KOPT-K1 (cell line): Measurements from ENCODE around the gene CLEC16A.

Experiments used
- H3K27ac ChIP-seq: fragments of 200-600 bp; sonication (generic); 2 replicates; pipeline ENCODE4 v1.5.1; 2016; ENCODE audit warnings: antibody characterized with exemption, mild to moderate bottlenecking, low read depth, low read length; ENCODE audit not compliant: poor library complexity, severe bottlenecking
- H3K36me3 ChIP-seq: fragments of 200-600 bp; sonication (generic); 2 replicates; pipeline ENCODE4 v1.5.1; 2017; ENCODE audit warnings: antibody characterized with exemption, mild to moderate bottlenecking, low read length, moderate library complexity; ENCODE audit not compliant: insufficient read depth
- H3K9me3 ChIP-seq: fragments of 200-600 bp; sonication (generic); 2 replicates; pipeline ENCODE4 v1.5.1; 2017; ENCODE audit warnings: antibody characterized with exemption, low read length, mild to moderate bottlenecking; ENCODE audit not compliant: insufficient read depth, poor library complexity, severe bottlenecking

CLEC16A gene

DNA sequence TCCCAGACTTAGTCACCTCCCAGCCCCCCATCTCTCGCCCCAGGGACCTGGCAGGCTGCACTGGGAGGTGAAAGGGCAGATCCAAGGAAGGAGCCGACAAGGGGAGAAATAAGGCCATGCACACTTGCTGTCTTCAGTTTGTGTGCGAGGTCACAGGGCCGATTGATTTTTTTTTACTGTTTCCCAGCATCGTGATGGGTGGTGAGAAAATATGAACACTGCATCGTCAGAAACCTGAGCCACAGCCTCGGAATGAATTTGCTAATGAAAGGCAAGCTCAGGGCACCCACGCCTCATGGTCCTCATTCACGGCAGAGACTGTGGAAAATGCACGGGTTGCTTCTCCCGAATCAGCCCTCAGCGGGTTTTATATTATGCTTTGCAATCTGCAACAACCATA is 213.7 kb downstream of the CLEC16A start:
- Histone ChIP-seq H3K9me3 (peaks cover 5% of the 10 kb centered on the region), H3K27ac (peak overlapping the region; percentile 67), H3K36me3 (no peaks in the 10 kb centered on the region)

- peaks cover 5% of the 10 kb centered on the region for H3K9me3 ChIP-seq
- H3K36me3 ChIP-seq, result no peaks in the 10 kb centered on the region
- H3K27ac ChIP-seq, result peak overlapping the region; percentile 67
Measured at GRCh38 chr16:11159282-11159681, 214.9 kb downstream of the CLEC16A start.

DNA sequence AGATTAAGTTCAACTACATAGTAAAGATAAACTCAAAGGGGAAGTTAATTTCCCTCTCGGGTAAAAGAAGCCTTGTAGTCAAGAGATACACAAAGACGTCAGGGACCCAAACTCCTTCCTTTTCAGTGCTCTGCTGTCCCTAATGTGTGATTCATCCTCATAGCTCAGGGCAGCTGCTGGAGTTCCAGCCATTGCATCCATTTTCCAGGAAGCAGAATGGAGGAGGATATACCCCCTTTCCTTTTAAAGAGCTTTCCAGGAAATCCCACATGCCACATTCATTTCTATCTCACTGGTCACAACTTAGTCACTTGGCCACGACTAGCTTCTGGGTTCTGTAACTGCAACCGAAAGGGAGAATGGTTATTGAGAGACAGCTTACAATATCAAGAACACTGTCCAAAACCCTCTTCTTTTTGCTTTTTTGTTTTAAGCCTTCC is 216.3 kb downstream of the CLEC16A start:
- Histone ChIP-seq H3K27ac (peak overlapping the region; percentile 24), H3K9me3 (peaks cover 5% of the 10 kb centered on the region)

GRCh38 chr16:11161439-11161838 is 217.1 kb downstream of the CLEC16A start:
- H3K36me3 ChIP-seq, result peaks cover 3% of the 10 kb centered on the region; the same call in 1 of the 2 replicates
- H3K27ac ChIP-seq, result peak overlapping the region; percentile 24
- H3K9me3 ChIP-seq, result peaks cover 5% of the 10 kb centered on the region

More for the DNA sequence above, 216.3 kb downstream of the CLEC16A start:
- H3K36me3 ChIP-seq, result no peaks in the 10 kb centered on the region

- H3K36me3 ChIP-seq, result peaks cover 8% of the 10 kb centered on the region; the same call in 1 of the 2 replicates
- peak overlapping the region; percentile 24 for H3K27ac ChIP-seq
- H3K9me3 ChIP-seq, result peaks cover 5% of the 10 kb centered on the region
Measured at GRCh38 chr16:11161974-11162373, 217.6 kb downstream of the CLEC16A start.

- Histone ChIP-seq H3K27ac (peak overlapping the region; percentile 26), H3K9me3 (peaks cover 5% of the 10 kb centered on the region), H3K36me3 (peaks cover 16% of the 10 kb centered on the region; the same call in 1 of the 2 replicates)
Measured at GRCh38 chr16:11162586-11163268, 218.4 kb downstream of the CLEC16A start.

- peaks cover 21% of the 10 kb centered on the region; the same call in 1 of the 2 replicates for H3K36me3 ChIP-seq
- H3K27ac ChIP-seq, result no peak overlapping the region
- peaks cover 5% of the 10 kb centered on the region for H3K9me3 ChIP-seq
Measured at GRCh38 chr16:11163761-11164261, 219.4 kb downstream of the CLEC16A start.

DNA sequence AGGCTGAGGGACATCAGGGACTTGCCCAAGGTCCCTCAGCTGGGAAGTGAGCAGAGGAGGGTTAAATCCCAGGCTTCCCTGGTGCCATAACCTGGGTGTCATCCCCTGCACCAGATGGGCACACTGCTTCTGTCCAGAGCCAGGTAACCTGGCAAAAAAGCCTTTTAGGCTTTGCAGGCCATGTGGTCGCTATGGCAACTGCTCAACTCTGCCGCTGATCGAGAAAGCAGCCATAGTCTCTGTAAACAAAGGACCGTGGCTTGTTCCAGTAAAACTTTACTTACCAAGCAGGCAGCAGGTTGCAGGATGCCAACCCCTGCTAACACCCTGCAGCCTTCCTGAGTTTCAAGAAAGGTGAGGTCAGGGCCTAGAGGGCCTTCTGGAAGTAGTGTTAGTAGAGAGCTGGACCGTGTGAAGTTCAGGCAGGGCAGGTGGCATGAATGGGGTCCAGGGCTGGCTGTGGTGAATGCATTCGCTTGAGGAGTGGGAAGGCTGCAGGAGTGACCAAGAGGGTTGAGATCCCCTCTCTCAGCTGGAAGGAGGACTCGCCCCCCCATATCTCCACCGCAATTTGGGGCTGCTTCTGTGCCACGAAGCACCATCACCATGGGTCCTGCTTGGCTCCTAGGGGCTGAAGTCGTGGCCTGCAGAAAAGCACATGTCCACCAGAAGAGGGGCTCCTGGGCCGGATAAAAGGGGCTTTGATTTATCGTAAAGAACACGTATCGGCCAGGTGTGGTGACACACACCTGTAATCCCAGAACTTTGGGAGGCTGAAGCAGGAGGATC is 220.3 kb downstream of the CLEC16A start:
- Histone ChIP-seq H3K27ac (peak overlapping the region; percentile 21), H3K36me3 (peaks cover 23% of the 10 kb centered on the region; the same call in 1 of the 2 replicates), H3K9me3 (peaks cover 5% of the 10 kb centered on the region)

- Histone ChIP-seq H3K36me3 (peaks cover 23% of the 10 kb centered on the region; the same call in 1 of the 2 replicates), H3K27ac (no peak overlapping the region), H3K9me3 (peaks cover 4% of the 10 kb centered on the region)
Measured at GRCh38 chr16:11165349-11165748, 221.0 kb downstream of the CLEC16A start.

GRCh38 chr16:11165894-11166665 is 221.7 kb downstream of the CLEC16A start:
- Histone ChIP-seq H3K27ac (peak overlapping the region; percentile 7), H3K9me3 (no peaks in the 10 kb centered on the region), H3K36me3 (peaks cover 23% of the 10 kb centered on the region; the same call in 1 of the 2 replicates)

DNA sequence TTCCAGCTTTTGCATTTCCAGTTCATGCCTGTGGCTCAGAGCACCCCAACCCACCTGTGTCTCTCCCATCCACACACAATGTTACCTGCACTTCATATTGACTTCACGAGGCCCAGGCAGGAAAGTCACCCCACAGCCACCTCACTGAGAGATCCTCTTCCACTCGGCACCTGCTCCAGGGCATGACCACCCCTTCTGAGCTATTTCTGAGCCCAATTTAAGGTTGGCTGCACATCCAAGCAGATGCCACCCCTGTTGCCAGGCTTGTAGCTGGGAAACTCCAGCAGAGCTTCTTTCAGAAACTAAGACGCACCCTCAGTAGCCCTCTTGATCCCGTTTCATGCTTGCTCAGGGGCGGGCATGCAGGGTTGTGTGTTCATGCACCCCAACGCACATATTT is 223.2 kb downstream of the CLEC16A start:
- Histone ChIP-seq H3K27ac (peak overlapping the region; percentile 64), H3K36me3 (peaks cover 23% of the 10 kb centered on the region; the same call in 1 of the 2 replicates), H3K9me3 (no peaks in the 10 kb centered on the region)

DNA sequence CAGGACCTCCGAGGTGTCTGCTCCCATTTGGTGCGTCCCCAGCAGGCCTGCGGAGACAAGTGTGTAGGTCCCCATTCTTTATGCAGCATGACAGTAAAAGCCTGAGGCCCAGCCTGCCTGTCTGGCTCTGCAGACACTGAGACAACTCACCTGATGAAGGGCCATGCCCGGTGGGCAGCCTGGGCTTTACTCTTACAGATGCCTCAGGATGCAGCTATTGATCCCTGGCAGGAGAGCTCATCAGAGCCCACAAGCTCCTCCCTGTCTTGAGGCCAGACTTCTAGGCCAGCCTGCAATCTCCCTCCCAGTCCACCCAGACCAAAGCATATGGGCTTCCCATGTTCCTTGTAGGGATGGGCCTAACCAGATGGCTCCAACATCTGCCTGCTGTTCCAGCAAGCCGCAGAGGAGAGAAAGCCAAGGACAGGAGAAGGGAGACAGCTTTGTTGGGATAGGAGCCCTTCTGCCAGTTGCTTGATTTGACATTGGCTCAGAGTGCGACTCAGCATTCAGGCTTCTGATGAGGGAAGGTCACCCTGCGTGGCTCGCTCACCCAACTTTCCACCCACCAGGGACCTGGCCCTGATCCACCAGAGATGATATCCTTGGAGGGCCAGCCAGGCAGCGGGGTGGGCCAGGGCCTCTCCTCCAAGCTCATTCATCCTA is 224.2 kb downstream of the CLEC16A start:
- H3K9me3 ChIP-seq, result no peaks in the 10 kb centered on the region
- peak overlapping the region; percentile 64 for H3K27ac ChIP-seq
- H3K36me3 ChIP-seq, result peaks cover 23% of the 10 kb centered on the region; the same call in 1 of the 2 replicates

DNA sequence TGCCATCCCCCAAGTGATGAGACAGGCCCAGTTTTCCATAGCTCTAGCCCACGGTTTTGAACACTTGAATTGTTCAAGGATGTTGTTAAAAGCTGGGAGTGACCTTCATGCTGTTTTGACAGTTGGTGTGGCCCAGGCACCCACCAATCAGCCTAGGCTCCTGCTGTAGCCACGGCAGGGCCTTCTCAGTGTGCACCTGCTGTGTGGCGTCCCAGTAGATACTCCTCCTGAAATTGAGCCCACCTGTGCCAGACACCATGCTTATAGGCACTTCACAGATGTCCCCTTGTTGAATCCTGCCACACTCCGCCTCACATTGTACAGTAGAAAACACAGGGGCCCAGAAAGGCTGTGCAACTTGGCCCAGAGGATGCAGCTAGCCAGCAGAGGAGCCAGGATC is 225.3 kb downstream of the CLEC16A start:
- Histone ChIP-seq H3K27ac (peak overlapping the region; percentile 64), H3K9me3 (no peaks in the 10 kb centered on the region), H3K36me3 (peaks cover 23% of the 10 kb centered on the region; the same call in 1 of the 2 replicates)

DNA sequence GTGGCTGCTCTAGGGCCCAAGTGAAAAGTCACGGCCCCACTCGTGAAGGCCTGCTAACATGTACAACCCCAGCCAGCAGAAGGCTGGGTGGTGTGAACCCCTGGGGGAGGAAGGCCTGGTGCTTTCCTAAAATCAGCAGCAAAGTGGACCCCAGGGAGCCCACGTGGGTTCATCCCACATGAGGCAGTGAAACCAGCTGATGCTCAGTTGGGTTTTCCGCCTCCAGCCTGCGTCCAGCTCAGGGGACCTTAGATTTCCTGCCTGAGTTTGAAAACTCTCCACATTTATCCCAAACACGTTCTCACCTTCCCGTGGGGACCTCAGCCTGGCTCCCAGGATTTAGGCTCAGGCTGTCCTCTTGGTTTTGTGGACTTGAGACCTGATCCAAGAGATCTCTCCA is 225.8 kb downstream of the CLEC16A start:
- peak overlapping the region; percentile 64 for H3K27ac ChIP-seq
- H3K36me3 ChIP-seq, result peaks cover 23% of the 10 kb centered on the region; the same call in 1 of the 2 replicates
- H3K9me3 ChIP-seq, result no peaks in the 10 kb centered on the region
